Sigmoid colon (tissue), 3 donors: Measurements from ENCODE around the gene PHLDB2.

Experiments
- CTCF ChIP-seq, 4 experiments: fragments of 450-650 bp in 3 of 4; fragments of 200-600 bp in 1 of 4; IDR thresholded peaks; one replicate each; pipeline ENCODE4 v1.5.1; 2016 to 2019; ENCODE audit warnings: antibody characterized with exemption in 4 of 4, mild to moderate bottlenecking in 3 of 4, moderate library complexity in 2 of 4
- POLR2A ChIP-seq, 2 donors: fragments of 450-650 bp; IDR thresholded peaks; one replicate each; pipeline ENCODE4 v1.6.1; 2016; ENCODE audit warnings: antibody characterized with exemption in 2 of 2, mild to moderate bottlenecking in 2 of 2, moderate library complexity in 2 of 2

DNA sequence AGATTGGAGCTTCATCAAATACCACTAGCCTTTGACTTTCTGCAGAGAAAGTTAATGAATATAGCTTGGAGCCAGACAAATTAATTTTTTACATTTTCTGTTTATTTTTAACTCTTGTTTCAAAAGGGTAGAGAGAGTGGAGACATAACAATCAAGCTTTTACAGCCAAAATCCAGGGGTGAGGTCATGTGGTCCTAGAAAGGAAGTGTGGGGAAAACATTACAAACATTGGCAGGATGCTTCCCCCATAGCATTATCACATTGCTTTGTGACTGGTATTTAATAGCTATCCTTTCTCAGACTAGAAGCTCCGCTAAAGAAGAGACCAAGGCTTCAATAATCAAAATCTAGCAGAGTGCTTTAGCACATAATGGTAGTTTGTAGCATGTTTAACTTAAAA, 46.4 kb upstream of the PHLDB2 start:
- no peak for TF ChIP-seq POLR2A (IDR thresholded peaks at IDR 0.05)
- no peak for TF ChIP-seq CTCF (IDR thresholded peaks at IDR 0.05)
